H1 (cell line): ENCODE data around the gene NRIP3. TPM values are rescaled to one million over a fixed set of nuclear protein-coding genes. Genes with fewer than 3 reads are reported as not detected.

Experiments used
- CTCF ChIA-PET: fragments of 300-600 bp; sonication (Branson Sonifier 250); formaldehyde crosslinking; loops from one replicate; lab custom pipeline; 2021; ENCODE audit not compliant: partially characterized antibody; lab: Charles Lee
- POLR2A ChIA-PET: fragments of 300-600 bp; sonication (Branson Sonifier 250); formaldehyde crosslinking; loops from one replicate; lab custom pipeline; 2021; ENCODE audit warnings: inconsistent platforms; ENCODE audit not compliant: partially characterized antibody; lab: Charles Lee
- DNase-seq, 2 experiments: peaks; one replicate each; pipeline versions ENCODE4 v3.0.0 to v3.0.0-alpha.2; 2010 to 2022; ENCODE audit warnings: low spot score in 2 of 2, low read depth in 1 of 2, mixed read lengths in 1 of 2
- FAIRE-seq: peaks from 2 replicates; lab custom pipeline; 2011; peaks lifted over from hg19 to GRCh38; lab: Jason Lieb, UNC
- H2AFZ ChIP-seq: 2 replicates; pipeline ENCODE4 v1.8.1; 2012; ENCODE audit warnings: low read length, inconsistent platforms
- H2AK5ac ChIP-seq: 2 replicates; pipeline ENCODE4 v1.6.1; 2013; ENCODE audit warnings: low read depth, low read length
- H2BK120ac ChIP-seq: replicated peaks from 2 replicates; pipeline ENCODE3; 2013; ENCODE audit warnings: low read depth, low read length, inconsistent platforms
- H2BK12ac ChIP-seq: 2 replicates; pipeline ENCODE4 v1.6.1; 2013; ENCODE audit warnings: low read depth, low read length
- H2BK15ac ChIP-seq: 2 replicates; pipeline ENCODE4 v1.6.1; 2013; ENCODE audit warnings: low read length
- H2BK20ac ChIP-seq: 2 replicates; pipeline ENCODE4 v1.6.1; 2013; ENCODE audit warnings: low read length
- H2BK5ac ChIP-seq: 2 replicates; pipeline ENCODE4 v1.6.1; 2013; ENCODE audit warnings: low read depth, low read length
- H3K14ac ChIP-seq: 2 replicates; pipeline ENCODE4 v1.6.1; 2013; ENCODE audit warnings: inconsistent platforms; ENCODE audit not compliant: insufficient read length
- H3K18ac ChIP-seq: 2 replicates; pipeline ENCODE4 v1.6.1; 2013; ENCODE audit warnings: low read length; ENCODE audit errors: extremely low read depth
- H3K23ac ChIP-seq: 2 replicates; pipeline ENCODE4 v1.6.1; 2013; ENCODE audit warnings: inconsistent platforms; ENCODE audit not compliant: insufficient read length
- H3K23me2 ChIP-seq: 2 replicates; pipeline ENCODE4 v1.6.1; 2013; ENCODE audit warnings: low read depth, low read length
- H3K27ac ChIP-seq: 2 replicates; pipeline ENCODE4 v1.6.1; 2011; ENCODE audit warnings: low read depth, low read length, inconsistent platforms
- H3K27me3 ChIP-seq, 4 experiments: replicated peaks in 1 of 4; 1 replicate in 1 of 4; 2 replicates in 3 of 4; pipeline versions ENCODE4 v1.6.1 to v1.8.1; 2011 to 2013; ENCODE audit warnings: low read length in 3 of 4, mild to moderate bottlenecking in 3 of 4, inconsistent platforms in 2 of 4, mixed read lengths in 2 of 4, moderate library complexity in 1 of 4; ENCODE audit not compliant: control insufficient read depth in 3 of 4, insufficient read depth in 3 of 4; ENCODE audit errors: extremely low read depth in 1 of 4
- H3K36me3 ChIP-seq, 4 experiments: 2 replicates each; pipeline versions ENCODE4 v1.6.1 to v1.8.1; 2011 to 2013; ENCODE audit warnings: mild to moderate bottlenecking in 4 of 4, low read length in 3 of 4, moderate library complexity in 2 of 4, control low read depth in 1 of 4, inconsistent platforms in 1 of 4; ENCODE audit not compliant: insufficient read depth in 4 of 4, control insufficient read depth in 2 of 4
- H3K4ac ChIP-seq: replicated peaks from 2 replicates; pipeline ENCODE3; 2013; ENCODE audit warnings: low read length, low read depth, mixed read lengths, inconsistent platforms; ENCODE audit not compliant: insufficient read length
- H3K4me1 ChIP-seq, 4 experiments: replicated peaks in 1 of 4; 1 replicate in 1 of 4; 2 replicates in 3 of 4; pipeline versions ENCODE4 v1.6.1 to v1.8.1; 2011 to 2013; ENCODE audit warnings: low read length in 3 of 4, inconsistent platforms in 2 of 4, mixed read lengths in 1 of 4; ENCODE audit not compliant: insufficient read depth in 4 of 4, control insufficient read depth in 3 of 4
- H3K4me2 ChIP-seq, 2 experiments: 2 replicates each; pipeline versions ENCODE4 v1.6.1 to v1.8.1; 2011 to 2013; ENCODE audit warnings: low read depth in 2 of 2, low read length in 2 of 2, control low read depth in 1 of 2, inconsistent platforms in 1 of 2, mild to moderate bottlenecking in 1 of 2; ENCODE audit not compliant: insufficient read depth in 1 of 2
- H3K4me3 ChIP-seq, 4 experiments: fragments of 200-600, 300-600 bp in 1 of 4; sonication (generic), shearing (Covaris generic), sonication (Bioruptor Twin) in 1 of 4; 2 replicates each; pipeline versions ENCODE4 v1.5.1 to v1.8.1; 2011 to 2016; ENCODE audit warnings: low read length in 4 of 4, low read depth in 3 of 4, control low read depth in 2 of 4, inconsistent platforms in 2 of 4, mild to moderate bottlenecking in 2 of 4, mixed read lengths in 1 of 4, moderate library complexity in 1 of 4; ENCODE audit not compliant: insufficient read depth in 2 of 4; ENCODE audit errors: extremely low read depth in 1 of 4
- H3K56ac ChIP-seq: replicated peaks from 2 replicates; pipeline ENCODE3; 2013; ENCODE audit warnings: low read depth, mild to moderate bottlenecking, mixed read lengths, low read length, inconsistent platforms; ENCODE audit not compliant: insufficient read length
- H3K79me1 ChIP-seq: 2 replicates; pipeline ENCODE4 v1.6.1; 2013; ENCODE audit warnings: low read depth, low read length, control low read depth
- H3K79me2 ChIP-seq, 2 experiments: 2 replicates each; pipeline versions ENCODE4 v1.6.1 to v1.8.1; 2012 to 2013; ENCODE audit warnings: low read length in 2 of 2, mild to moderate bottlenecking in 2 of 2, inconsistent platforms in 1 of 2; ENCODE audit not compliant: insufficient read depth in 2 of 2, control insufficient read depth in 1 of 2
- H3K9ac ChIP-seq, 4 experiments: replicated peaks in 1 of 4; 1 replicate in 1 of 4; 2 replicates in 3 of 4; pipeline versions ENCODE4 v1.6.1 to v1.8.1; 2011 to 2013; ENCODE audit warnings: low read depth in 3 of 4, low read length in 3 of 4, control low read depth in 2 of 4, mild to moderate bottlenecking in 2 of 4, moderate library complexity in 2 of 4, inconsistent platforms in 1 of 4; ENCODE audit errors: extremely low read depth in 1 of 4
- H3K9me3 ChIP-seq, 2 experiments: 2 replicates each; pipeline versions ENCODE4 v1.6.1 to v1.8.1; 2012 to 2013; ENCODE audit warnings: mild to moderate bottlenecking in 2 of 2, moderate library complexity in 2 of 2, control low read depth in 1 of 2, inconsistent platforms in 1 of 2, low read depth in 1 of 2, low read length in 1 of 2, mixed read lengths in 1 of 2; ENCODE audit not compliant: insufficient read depth in 2 of 2
- H4K20me1 ChIP-seq, 2 experiments: replicated peaks in 1 of 2; 2 replicates each; pipeline versions ENCODE3 to v1.8.1; 2011 to 2013; ENCODE audit warnings: inconsistent platforms in 2 of 2, low read length in 2 of 2, mild to moderate bottlenecking in 1 of 2; ENCODE audit not compliant: insufficient read depth in 2 of 2, control insufficient read depth in 1 of 2
- H4K5ac ChIP-seq: 2 replicates; pipeline ENCODE4 v1.6.1; 2013; ENCODE audit warnings: low read length, low read depth, mixed read lengths, inconsistent platforms; ENCODE audit not compliant: insufficient read length
- H4K8ac ChIP-seq: 2 replicates; pipeline ENCODE4 v1.8.0; 2013; ENCODE audit warnings: mild to moderate bottlenecking, moderate library complexity, low read length, inconsistent platforms; ENCODE audit not compliant: insufficient read depth; ENCODE audit errors: extremely low read depth
- H4K91ac ChIP-seq: replicated peaks from 2 replicates; pipeline ENCODE3; 2013; ENCODE audit warnings: low read length, mixed read lengths, inconsistent platforms; ENCODE audit not compliant: insufficient read length
- WGBS, 2 experiments: shearing (Covaris generic) in 1 of 2; methylation state at CpG; one replicate each; pipeline versions ENCODE4 v1.1.6 to v1.1.7; 2013 to 2015; ENCODE audit warnings: low lambda C conversion rate in 2 of 2, mixed read lengths in 2 of 2, inconsistent platforms in 1 of 2, low coverage in 1 of 2, missing lambda C conversion rate in 1 of 2; ENCODE audit not compliant: insufficient replicate concordance in 2 of 2, insufficient coverage in 1 of 2, insufficient read length in 1 of 2; ENCODE audit errors: extremely low coverage in 1 of 2, missing lambda C conversion rate in 1 of 2; 5-methylcytosine and 5-hydroxymethylcytosine counted together
- polyA plus RNA-seq, 7 experiments: library from polyadenylated mRNA; depleted of rRNA in 3 of 7; stranded (reverse) in 5 of 7; unstranded in 2 of 7; fragments of >200 nt in 5 of 7; fragments of 200-250 nt in 2 of 7; gene quantifications; 1 replicate in 5 of 7; 2 replicates in 1 of 7; 4 replicates in 1 of 7; pipeline versions ENCODE4 v1.2.1 to v1.2.3, GENCODE V29; 2011 to 2013; ENCODE audit warnings: missing spikeins in 2 of 7, mixed read lengths in 2 of 7
- total RNA-seq: library from RNA; stranded (reverse); fragmentation: NEBNext Ultra II Directional; extraction: Animal tissue kit (Norgen Biotek cat#: 25700); gene quantifications from 2 replicates; pipeline ENCODE4 v1.2.1, GENCODE V29; 2021

The NRIP3 gene
- total and polyA plus RNA-seq, 2 of the 8 experiments (the other 6 are each of a cell fraction or from before 2014, with no cell fraction given) = 3.9 to 7.1 TPM

- ChIA-PET POLR2A (no interaction called here), CTCF (interaction anchor here (0.6 to 2.6 kb wide), 5 partner anchors 27 to 81 kb away, joined by 3 to 13 read pairs (median 3); no protein-coding TSS in a partner anchor)
- Histone ChIP-seq H3K14ac (no peak overlapping the region), H4K91ac (no peak overlapping the region), H3K4me2 (no peak overlapping the region), H3K9me3 (no peaks in the 10 kb centered on the region), H3K27ac (no peak overlapping the region), H3K4me3 (no peak overlapping the region), H2BK20ac (no peak overlapping the region), H3K9ac (no peak overlapping the region; a peak in 1 of 7 replicates), H2BK5ac (no peak overlapping the region), H4K8ac (no peak overlapping the region), H4K5ac (no peak overlapping the region), H3K4ac (no peak overlapping the region), H2BK12ac (no peak overlapping the region), H3K27me3 (no peaks in the 10 kb centered on the region), H3K79me1 (no peaks in the 10 kb centered on the region), H2BK15ac (no peak overlapping the region), H2AK5ac (no peak overlapping the region), H3K23me2 (no peaks in the 10 kb centered on the region), H2BK120ac (no peak overlapping the region), H2AFZ (no peak overlapping the region), H3K18ac (no peak overlapping the region), H3K23ac (no peak overlapping the region), H3K36me3 (no peaks in the 10 kb centered on the region), H3K79me2 (no peaks in the 10 kb centered on the region), H4K20me1 (no peaks in the 10 kb centered on the region), H3K56ac (no peak overlapping the region), H3K4me1 (no peaks in the 10 kb centered on the region; a peak in 2 of 7 replicates)
- no peak for DNase-seq
- FAIRE-seq = no peak
- WGBS, 2 experiments = 83% methylated on average over 3 of the region's 3 CpGs; no CpG with 5 or more reads in 1 of the 2 experiments
These were observed 15.2 kb downstream of the NRIP3 start for GRCh38 chr11:8988329-8989234.
